Measurements from ENCODE around the gene ZNF526. TPM values are rescaled to one million over a fixed set of nuclear protein-coding genes. Genes with fewer than 3 reads are reported as not detected.
A peak's percentile ranks its signal among the peaks of the same experiment; 100 is the strongest.

The ZNF526 gene
- total and polyA plus RNA-seq, 9 of the 15 experiments (the other 6 are each of a cell fraction or from before 2014, with no cell fraction given): 1.3 to 17.9 (median 6.2) TPM

- POLR2A ChIA-PET: interaction anchor here (0.6 to 1.2 kb wide), 5 partner anchors 13 to 177 kb away, joined by 3 to 10 read pairs (median 3); no protein-coding TSS in a partner anchor
Observed at GRCh38 chr19:42247640-42248199, 27.6 kb downstream of the ZNF526 start.

More at GRCh38 chr19:42247640-42248199, 27.6 kb downstream of the ZNF526 start:
- no TSS peak for BruUV-seq (replicated peaks)
- 88% methylated on average over 6 of the region's 6 CpGs for WGBS (ENCODE audit: insufficient coverage, low coverage, missing lambda C conversion rate)
- Histone ChIP-seq H3K9me1 (ENCODE audit: control insufficient read depth, insufficient read depth, low read length) (peaks cover 4% of the 10 kb centered on the region), H3K27me3 (ENCODE audit: control insufficient read depth in 2 of 2, insufficient read depth in 2 of 2, low read length in 2 of 2) (no peaks in the 10 kb centered on the region), H3K9me3 (replicated peaks; ENCODE audit: control insufficient read depth, insufficient read depth, low read depth, low read length) (no peaks in the 10 kb centered on the region), H3K27ac (ENCODE audit: extremely low read depth, low read depth, low read length) (no peak overlapping the region), H3K36me3 (ENCODE audit: control insufficient read depth, insufficient read depth, low read length) (peaks cover 47% of the 10 kb centered on the region; the same call in 2 of the 3 replicates), H4K20me1 (replicated peaks; ENCODE audit: control insufficient read depth, insufficient read depth, low read length) (peaks cover 10% of the 10 kb centered on the region; the same call in 1 of the 2 replicates), H3K4me3 (no peak overlapping the region), H3K9ac (ENCODE audit: insufficient read depth in 1 of 2, low read depth in 2 of 2, low read length in 2 of 2) (0 out of 4 replicates have a peak overlapping the region, but pooled peaks of 1 of the 2 experiments have one; percentile 65), H3K4me2 (ENCODE audit: insufficient read depth, low read length) (no peak overlapping the region), H3K4me1 (replicated peaks in 1 of 2; ENCODE audit: control insufficient read depth in 2 of 2, insufficient read depth in 2 of 2, low read length in 2 of 2) (peaks cover 24 to 50% of the 10 kb centered on the region in 2 experiments), H3K79me2 (ENCODE audit: control insufficient read depth, insufficient read depth, low read length) (peaks cover 45% of the 10 kb centered on the region), H2AFZ (ENCODE audit: low read depth, low read length) (no peak overlapping the region)
- CTCF ChIA-PET (ENCODE audit: low intra/inter-chr PET ratio): interaction anchor here (4.0 kb wide), 1 partner anchor 32 kb away, joined by 24 read pairs; no protein-coding TSS in a partner anchor
- FAIRE-seq (no peak), DNase-seq (ENCODE audit: extremely low read depth in 1 of 4, low spot score in 3 of 4) (peak in 1 of 4 experiments; percentile 10), ATAC-seq (no peak)
- no peak for TF ChIP-seq GABPB2 (CRISPR knock-in tag; conservative IDR thresholded peaks at IDR 0.05)
- TF ChIP-seq POLR2G (IDR thresholded peaks at IDR 0.05; ENCODE audit: low read depth, low read length): 0 out of 2 replicates have a peak, but pooled peaks have one; percentile 34
- TF ChIP-seq ZNF184 (CRISPR knock-in tag; IDR thresholded peaks at IDR 0.05): no peak
- TF ChIP-seq POLR2AphosphoS5 (IDR thresholded peaks at IDR 0.05; ENCODE audit: control insufficient read depth, insufficient read depth, low read depth, low read length): no peak
- no peak for TF ChIP-seq FOXP4 (CRISPR knock-in tag; IDR thresholded peaks at IDR 0.05; ENCODE audit: borderline replicate concordance)
- in situ Hi-C loops (cut with MboI): no loop called here
- intact Hi-C loops (cut with micrococcal nuclease): no loop called here

Measured in K562 (cell line).